ENCODE measurements around the gene RASSF4.

Gene RASSF4

DNA sequence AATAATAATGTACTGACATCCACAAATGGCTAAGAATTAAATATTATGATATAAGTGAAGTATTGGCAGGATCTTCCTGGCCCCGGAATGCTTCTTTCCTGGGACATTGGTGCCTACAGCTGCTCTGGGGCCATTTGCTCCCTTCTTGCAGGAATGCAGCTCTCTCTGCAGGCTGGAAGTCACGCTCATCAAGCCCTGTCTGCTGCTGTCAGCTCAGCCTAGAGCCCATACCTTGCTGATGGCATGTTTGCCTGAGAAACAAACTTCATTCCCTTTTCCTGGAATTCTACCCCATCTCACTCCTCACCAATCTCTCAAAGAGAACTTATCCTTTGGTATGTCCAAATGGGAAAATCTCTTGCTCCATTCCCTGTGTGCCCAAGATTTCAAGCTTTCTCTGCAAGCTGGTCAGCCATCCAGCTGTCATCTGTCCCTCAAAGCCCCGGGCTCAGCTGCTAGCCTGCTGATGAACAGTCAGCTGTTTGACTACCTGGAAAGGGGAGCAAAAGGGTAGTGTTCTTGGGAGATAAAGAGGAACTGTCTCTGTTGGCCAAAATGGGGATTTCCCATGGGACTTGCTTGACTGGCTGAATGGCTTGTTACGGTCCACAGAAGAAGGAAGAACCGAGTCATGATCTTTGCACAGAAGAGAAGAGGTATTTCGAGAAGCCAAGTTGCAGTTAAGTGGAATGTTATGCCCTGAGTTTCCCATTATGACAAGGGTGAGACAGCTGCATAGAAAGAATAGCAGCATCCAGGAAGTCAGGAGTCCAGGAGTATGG is 12.0 kb upstream of the RASSF4 start:
- no peak for DNase-seq (ENCODE audit: low read depth in 3 of 3, low spot score in 1 of 3)

DNA sequence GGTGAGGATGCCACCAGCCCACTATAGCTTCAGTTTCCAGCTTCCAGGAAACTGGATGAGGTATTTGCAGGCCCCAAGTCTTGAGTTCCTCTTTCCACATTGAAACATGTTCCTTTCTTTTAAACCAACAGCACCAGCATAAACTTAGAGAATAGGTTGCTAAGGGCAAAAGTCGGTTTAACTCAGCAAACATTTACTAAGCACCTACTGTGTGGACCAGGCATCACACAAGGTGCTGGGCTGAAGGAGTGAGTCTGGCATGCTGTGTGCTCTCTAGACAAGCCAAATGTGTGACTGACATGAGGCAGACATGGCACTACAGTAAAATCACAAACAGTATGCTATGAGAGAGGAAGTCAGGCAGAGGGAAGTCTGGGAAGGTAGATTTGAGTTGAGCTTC is 11.0 kb upstream of the RASSF4 start:
- DNase-seq (ENCODE audit: low read depth in 3 of 3, low spot score in 1 of 3), result no peak

DNA sequence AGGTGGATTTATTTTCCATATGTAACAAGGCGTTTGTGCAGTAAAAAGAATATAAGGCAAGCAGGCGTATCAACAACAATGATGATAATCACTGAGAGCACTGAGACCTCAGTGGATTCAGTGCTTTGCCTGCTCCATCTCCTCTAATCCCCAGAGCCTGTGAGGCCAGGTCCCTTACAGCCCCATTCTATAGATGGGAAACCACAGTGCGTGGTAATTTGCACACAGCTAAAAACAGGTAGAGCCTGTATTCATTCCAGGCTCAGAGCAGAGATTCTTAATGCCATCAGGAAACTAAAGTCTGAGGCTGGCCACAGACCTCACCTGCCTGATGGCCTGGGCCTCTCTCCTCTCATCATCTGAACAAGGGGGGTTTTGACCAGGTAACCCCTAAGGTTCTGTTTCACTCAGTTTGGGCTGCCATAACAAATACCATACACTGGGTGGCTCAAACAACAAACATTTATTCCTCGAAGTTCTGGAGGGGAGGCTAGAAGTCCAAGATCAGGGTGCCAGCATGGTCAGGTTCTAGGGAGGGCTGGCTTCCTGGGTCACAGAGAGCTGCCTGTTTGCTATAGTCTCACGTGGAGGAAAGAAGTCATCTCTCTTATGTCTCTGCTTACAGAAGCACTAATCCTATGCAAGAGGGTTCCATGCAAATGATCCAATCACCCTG is 10.3 kb upstream of the RASSF4 start:
- DNase-seq (ENCODE audit: low read depth in 3 of 3, low spot score in 1 of 3), result no peak

DNA sequence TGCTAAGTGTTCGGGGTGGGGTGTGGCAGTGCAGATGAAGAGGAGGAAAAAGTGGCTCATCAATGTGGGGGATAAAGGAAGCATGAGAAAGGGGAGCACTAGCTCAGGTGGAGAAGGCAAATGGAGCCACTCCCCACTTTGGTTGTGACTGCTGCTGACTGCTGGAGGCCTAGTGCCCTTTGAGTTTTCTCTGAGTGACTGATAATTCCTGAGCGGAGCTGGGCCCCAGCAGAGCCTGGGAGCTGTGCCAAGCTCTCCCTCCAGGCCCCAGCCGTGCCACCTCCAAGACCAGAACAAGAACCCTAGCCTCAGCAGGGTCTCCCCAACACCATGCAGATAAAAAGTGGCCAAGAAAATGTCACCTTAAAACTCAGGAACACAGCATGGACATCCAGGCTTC is 9.7 kb upstream of the RASSF4 start:
- DNase-seq (ENCODE audit: low read depth in 3 of 3, low spot score in 1 of 3), result no peak

DNA sequence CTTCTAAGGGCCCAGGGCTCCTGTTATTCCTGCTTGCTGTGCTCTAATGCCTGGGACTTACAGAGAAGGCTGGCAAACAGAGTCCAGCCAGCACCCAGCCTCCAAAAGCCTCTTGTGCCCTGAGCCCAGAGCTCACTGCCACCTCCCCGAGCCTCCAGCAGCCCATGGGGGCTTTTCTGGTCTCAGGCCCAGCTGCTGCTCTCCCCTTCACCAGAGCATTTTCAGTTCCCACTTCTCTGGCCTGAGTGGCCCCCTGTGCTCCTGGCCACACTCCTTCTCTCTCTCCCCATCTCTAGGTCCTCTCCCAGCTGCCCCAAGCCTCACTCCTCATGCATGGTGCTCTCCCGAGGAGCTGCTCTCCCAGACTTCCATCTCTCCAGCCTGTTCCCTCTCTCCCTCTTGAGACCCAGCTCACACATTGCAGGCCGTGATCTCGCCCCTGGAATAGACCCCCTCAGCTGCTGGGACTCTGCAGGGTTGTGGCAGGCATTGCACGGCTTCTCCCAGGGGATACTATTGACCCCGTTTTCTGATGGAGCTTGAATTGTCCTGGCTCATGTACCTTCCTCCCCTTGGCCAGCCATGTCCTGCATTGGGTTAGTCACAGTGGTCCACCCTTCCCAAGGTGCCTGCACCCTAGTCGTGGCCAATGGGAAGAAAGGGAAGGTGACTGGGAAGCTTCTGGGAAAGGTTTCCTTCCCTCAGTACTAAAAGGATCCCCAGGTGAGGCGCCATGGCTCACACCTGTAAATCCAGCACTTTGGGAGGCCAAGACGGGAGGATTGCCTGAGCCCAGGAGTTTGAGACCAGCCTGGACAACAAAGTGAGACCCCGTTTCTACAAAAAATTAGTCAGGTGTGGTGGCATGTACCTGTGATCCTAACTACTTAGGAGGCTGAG is 9.0 kb upstream of the RASSF4 start:
- DNase-seq (ENCODE audit: low read depth in 3 of 3, low spot score in 1 of 3), result no peak

DNA sequence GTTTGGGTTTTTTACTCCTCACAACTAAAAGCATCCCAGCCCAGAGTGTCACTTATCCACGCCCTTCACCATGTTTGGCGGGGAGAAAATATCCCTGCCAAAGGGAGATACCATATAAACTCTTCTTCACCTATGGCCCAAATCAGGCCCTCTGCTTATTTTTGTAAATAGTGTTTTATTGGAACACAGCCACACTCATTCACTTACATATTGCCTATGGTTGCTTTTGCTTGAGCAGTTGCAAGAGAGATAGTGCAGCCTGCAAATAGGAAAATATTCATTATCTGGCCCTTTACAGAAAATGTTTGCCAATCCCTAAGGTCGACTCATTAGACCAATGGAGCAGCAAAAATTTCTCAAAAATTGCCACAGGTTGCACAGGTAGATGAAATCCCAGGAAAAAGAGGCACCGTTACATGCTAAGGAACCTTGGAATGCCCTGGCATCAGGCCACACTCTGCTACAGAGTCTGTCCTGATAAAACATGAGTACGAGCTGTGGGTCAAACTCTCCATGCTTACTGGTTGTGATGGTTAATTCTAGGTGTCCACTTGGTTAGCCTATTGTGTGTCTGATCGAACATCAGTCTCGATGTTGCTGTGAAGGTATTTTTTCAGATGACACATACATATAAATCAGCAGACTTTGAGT is 7.9 kb upstream of the RASSF4 start:
- no peak for DNase-seq (ENCODE audit: low read depth in 3 of 3, low spot score in 1 of 3)

DNA sequence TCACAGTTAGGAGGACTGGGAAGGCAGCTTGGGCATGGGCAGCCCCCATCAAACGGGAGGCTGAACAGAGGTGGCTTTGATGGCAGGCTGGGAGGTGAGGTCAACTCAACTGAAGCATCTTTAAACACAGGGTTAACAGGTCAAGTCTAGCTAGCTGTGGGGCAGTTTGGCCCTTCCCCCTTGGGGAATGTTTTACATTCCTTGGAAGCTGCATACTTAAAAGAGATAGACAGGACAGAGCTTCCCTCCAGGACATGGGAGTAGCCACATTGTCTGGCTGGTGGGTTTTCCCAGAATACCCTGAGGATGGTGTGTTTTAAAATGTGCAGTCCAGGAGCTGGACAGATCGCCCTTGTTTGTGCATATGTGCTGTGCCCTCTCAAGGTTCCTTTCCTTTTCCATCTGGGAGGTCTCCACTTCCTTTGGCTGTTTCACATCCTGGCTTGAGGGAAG is 6.8 kb upstream of the RASSF4 start:
- DNase-seq (ENCODE audit: low read depth in 3 of 3, low spot score in 1 of 3), result no peak

DNA sequence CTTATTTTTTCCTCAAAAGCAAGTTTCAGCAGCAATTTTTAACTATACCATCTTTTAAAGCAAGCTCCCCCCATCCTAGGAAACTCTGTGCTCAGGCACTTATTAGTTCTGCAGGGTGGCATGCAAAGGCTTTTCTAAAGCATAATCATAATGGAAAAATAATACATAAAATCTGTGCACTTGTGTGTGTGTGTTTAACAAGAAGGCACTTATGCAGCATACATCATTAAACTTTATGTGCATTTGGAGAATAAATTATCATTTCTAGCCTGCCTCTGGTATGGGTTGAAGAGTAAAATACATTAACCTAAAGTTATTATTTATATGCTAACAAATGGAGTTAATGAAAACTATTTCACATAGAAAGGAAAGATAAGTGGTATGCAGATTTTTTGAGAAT is 5.6 kb upstream of the RASSF4 start:
- no peak for DNase-seq (ENCODE audit: low read depth in 3 of 3, low spot score in 1 of 3)

DNA sequence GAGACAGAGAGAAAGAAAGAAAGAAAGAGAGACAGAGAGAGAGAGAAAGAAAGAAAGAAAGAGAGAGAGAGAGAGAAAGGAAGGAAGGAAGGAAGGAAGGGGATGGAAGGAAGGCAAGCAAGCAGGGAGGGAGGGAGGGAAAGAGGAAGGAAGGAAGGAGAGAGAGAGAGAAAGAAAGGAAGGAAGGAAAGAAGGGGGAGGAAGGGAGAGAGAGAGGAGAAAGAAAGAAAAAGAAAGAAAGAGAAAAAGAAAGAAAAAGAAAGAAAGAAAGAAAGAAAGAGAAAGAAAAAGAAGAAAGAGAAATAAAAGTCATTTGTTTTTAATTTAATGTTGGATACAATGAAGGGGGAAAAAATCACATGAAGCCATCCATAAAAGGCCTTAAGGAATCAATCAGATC is 4.6 kb upstream of the RASSF4 start:
- DNase-seq (ENCODE audit: low read depth in 3 of 3, low spot score in 1 of 3), result no peak

DNA sequence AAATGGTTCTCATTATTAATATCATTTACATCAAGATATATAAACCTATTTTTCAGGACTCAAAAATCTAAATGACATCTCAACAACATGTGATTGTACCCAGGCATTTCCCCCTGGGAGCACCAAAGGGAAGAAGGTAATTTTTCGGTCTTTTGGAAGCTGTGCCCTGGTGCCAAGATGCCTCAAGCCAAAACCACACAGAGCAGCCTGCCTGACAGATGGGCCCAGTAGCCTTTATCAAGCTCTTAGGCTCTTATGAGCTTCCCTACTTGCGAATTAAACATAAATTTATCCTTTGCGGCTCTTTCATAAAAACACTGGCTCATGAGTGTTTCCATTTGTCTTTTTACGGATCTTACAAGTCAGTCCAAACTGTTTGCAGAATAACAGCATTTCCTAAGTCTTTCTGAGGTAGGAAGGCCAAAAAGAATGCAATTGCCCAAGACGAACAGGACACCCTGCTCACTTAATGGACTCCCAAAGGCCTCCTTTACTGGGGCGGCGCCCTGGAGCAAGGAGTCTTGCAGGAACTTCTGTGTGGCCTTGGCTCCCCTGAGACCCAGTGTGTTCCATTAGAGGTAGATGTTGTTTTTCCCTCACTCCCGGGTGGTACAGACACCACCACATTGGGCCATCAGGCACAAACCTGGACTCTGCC is 4.1 kb upstream of the RASSF4 start:
- no peak for DNase-seq (ENCODE audit: low read depth in 3 of 3, low spot score in 1 of 3)

DNA sequence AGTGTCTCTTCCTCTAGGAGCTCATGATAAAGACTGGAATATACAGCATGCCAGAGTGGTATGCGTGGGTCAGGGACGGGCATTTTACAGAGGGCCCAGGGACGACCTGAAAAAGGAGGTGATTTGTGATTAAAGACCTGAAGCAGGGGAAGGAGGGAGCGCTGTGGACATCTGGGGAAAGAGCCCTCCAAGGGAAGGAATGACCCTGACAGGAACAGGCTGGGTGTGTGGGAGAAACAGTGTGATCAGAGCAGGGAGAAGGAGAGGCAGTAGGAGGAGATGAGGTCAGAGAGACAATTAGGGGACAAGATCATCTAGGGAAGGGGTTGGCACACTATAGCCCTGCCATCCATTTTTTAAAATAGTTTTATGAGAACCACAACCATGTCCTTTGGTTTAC is 3.4 kb upstream of the RASSF4 start:
- no peak for DNase-seq (ENCODE audit: low read depth in 3 of 3, low spot score in 1 of 3)

DNA sequence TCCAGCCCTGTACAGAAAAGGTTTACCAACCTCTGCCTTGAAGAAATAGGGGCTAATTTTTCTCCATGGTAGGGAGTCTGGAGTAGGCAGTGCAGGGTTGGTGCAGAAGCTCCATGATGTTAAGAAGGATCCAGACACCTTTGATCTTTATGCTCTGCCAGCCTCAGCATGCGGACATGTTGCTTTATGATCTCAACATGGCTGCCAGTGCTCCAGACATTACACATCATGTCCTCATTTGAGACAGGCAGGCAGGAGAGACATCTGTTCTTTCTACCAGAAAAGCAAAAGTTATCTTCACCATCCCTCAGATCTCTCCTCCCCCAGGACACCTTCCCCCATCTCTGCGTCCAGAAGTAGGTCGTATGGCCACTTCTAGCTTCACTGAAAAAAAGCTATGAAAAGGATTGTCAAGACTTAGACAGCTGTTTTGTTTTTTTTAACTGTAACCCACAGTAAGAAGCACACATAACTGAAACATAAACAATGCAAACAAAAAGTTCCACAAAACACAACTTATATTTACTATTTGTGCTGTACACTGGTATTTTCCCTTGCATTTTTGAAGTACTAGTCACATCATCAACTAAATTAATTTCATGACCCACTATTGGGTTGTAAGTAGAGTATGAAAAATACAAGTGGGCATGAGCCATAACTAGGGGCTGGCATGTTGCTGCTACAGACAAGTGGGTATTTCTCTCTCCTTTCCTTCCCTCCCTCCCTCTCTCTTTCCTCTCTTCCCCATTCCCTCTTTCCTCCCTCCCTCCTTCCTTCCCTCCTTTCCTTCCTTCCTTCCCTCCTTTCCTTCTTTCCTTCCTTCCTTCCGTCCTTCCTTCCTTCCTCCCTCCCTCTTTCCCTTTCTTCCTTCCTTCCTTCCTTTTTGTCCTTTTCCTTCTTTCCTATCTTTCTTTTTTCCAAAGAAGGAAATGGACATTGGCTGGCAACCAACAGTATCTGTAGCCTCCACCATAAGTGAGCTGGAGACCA is 2.6 kb upstream of the RASSF4 start:
- DNase-seq (ENCODE audit: low read depth in 3 of 3, low spot score in 1 of 3), result no peak

DNA sequence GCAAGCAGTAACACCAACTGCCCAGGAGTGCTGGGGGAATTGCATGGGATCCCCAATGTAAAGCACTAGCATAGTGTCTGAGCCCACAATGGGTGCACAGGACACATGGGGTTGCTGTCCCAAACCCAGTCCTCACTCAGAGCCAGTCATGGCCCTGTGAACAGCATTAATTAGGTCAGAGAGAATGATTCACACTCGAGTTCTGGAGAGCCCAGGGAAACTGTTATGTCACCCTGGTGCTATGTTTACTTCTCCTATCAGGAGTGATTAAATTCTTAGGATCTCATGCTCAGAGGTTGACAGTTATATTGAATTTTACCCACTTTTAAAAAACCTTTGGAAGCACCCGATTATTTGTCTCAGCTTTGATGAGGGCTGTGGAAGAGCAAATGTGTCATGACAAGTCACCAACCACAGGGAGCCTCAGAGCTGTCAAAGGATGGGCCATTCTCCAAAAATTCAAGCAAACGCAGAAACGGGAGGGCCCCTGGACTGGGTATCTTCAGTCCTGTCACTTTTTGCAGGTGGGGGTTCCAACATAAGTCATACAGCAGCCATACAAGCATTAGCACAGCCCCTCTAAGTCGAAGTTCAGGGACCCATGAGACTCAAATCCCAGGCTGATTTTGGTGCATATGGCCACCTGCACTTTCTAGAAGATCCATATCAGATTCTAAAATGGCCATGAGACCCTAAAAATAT is 1.3 kb upstream of the RASSF4 start:
- no peak for DNase-seq (ENCODE audit: low read depth in 3 of 3, low spot score in 1 of 3)

DNA sequence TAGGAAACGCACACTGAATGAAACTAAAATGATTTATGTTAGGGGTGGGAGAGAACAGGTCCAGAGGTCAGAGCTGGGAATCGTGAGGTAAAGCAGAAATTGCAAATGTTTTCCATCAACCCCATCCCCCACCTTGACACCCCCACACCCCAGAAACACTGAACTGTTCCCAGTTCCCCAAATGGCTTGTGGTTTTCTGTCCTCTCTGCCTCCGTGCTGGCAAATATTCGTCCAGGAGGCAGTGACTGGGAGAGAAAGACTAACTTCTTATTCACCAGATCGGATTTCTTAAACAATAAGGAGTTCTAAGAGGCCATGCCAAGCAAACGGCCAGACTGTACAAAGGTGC is 730 bp upstream of the RASSF4 start:
- DNase-seq (ENCODE audit: low read depth in 3 of 3, low spot score in 1 of 3), result no peak

DNA sequence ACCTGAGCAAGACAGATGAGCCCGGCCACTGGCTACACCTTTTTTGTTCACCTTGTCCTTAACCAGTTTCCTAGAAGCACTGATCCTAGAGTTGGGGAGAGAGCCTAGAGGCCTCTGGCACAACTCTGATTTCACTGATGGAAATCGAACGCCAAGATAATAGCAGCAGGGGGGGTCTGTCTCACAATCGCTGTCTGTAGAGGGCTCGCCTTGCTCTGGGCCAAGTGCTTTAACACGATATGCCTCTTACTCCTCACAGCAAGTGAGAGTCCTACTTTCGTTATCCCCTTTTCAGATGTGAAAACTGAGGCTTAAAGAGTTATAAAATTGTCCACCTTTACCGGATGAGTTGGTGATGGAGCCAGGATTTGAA is 472 bp downstream of the RASSF4 start:
- DNase-seq (ENCODE audit: low read depth in 3 of 3, low spot score in 1 of 3), result no peak

DNA sequence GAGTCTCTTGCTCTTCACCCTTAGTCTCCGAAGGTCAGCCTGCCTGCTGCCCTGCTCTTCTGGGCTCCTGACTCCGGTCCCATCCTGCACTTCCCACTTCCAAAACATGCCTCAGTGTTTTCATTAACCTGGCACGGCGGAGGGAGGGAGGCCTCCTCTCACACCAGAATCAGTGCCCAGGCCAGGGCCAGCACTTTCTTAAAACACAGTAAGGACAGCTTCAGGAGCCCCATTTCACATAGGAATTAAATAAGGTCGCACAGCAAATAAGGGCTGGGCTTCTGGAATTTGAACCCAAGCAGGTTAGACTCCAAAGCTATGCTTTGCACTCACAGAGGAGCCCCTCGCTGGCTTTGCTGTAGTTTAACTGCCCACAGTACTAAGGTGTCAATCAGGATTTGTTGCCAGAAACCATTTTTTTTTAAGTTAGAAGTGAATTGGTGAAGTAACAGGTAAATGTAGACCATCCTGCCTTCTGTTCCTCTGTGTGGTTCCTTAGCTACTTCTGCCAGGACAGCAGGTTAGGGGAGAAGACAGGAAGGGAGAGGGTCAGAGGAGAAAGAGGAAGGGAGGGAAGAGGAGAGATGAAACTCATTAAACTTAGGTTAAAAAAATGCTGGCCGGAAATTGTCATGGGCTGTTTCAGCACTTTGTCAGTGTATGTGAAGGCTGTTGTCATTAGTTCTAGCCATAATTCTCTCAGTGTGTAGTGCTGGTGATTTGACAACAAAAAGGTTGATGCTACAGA is 1.1 kb downstream of the RASSF4 start:
- no peak for DNase-seq (ENCODE audit: low read depth in 3 of 3, low spot score in 1 of 3)

DNA sequence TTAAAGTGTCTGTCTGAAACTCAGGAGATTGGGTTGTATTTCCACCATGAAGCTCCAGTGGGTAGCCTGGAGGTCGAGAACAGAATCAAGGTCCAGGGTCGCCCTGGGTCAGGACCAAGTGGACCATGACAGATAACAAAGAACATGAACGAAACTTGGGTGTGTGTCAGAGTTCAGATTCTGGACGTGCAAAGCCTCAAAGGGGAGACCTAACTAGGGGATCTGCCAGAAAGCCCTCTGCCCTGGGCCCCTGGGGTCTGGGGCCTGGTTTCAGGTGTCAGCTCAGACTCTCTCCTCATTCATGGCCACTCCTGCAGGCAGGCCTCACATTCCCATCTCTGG is 1.6 kb downstream of the RASSF4 start:
- DNase-seq (ENCODE audit: low read depth in 3 of 3, low spot score in 1 of 3), result no peak

DNA sequence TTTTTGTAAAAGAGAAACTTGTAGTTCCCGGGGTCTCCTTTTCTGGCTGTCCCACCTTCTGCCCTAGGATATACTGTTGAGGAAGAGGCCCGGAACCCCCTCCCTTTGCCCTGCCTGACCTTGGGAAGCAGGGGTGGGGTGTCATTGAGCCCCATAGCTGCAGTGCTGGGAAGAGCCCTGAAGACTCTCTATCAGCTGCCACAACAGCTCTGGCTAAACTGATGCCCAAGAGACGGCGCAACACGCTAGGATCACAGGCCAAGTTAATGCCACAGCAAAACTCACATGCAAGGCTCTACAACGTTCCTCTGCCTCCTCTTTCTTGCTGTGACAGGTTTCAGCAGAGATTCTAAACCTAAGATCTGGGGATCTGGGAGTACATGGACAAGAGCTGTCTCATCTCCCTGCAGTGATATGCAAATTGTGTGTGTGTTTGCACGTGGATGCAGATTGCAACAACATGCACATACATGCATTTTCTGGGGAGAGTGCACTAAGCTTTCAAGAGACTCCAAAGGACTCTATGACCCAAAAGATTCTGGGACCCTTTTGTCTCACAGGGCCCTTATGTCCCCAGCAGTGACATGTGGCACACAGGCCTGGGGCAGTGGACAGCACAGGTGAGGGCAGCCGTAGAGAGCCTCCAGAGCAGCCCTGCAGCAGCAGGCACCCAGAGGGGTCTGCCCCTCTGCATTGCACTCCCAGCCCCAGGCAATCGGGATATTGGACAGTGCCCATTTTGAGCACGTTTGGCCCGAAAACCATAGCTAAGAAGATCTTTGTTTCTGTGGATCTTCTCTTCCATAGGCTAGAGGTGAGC is 2.5 kb downstream of the RASSF4 start:
- no peak for DNase-seq (ENCODE audit: low read depth in 3 of 3, low spot score in 1 of 3)

Measured in stimulated activated CD4-positive, alpha-beta T cell treated with anti-CD3 and anti-CD28 coated beads, TNF-alpha, amount 100 ng/mL, for 1 hour (primary cell).